AG04450 (cell line): ENCODE measurements around the gene PRKN. TPM values are rescaled to one million over a fixed set of nuclear protein-coding genes. Genes with fewer than 3 reads are reported as not detected.

ENCODE experiments used
- CTCF ChIA-PET: fragments of 300-600, 350-600 bp; formaldehyde crosslinking; extraction: SDS; loops from one replicate; lab custom pipeline; 2022; ENCODE audit warnings: antibody characterized with exemption, inconsistent platforms; lab: Charles Lee
- POLR2A ChIA-PET: fragments of 350-600 bp; formaldehyde crosslinking; extraction: SDS; loops from one replicate; lab custom pipeline; 2021; ENCODE audit warnings: antibody characterized with exemption, inconsistent platforms; lab: Yijun Ruan, JAX
- DNase-seq: peaks from one replicate; pipeline ENCODE4 v3.0.0-alpha.2; 2011; ENCODE audit warnings: low read depth, low spot score
- H3K27ac ChIP-seq: one replicate; pipeline ENCODE4 v1.5.1; 2012; ENCODE audit warnings: low read depth, low read length, control low read depth
- H3K27me3 ChIP-seq: one replicate; pipeline ENCODE4 v1.6.0; 2012; ENCODE audit warnings: low read length; ENCODE audit not compliant: control insufficient read depth, insufficient read depth
- H3K4me3 ChIP-seq: 2 replicates; pipeline ENCODE4 v1.5.1; 2011; ENCODE audit warnings: mild to moderate bottlenecking, low read depth, low read length, control low read depth
- H3K9me3 ChIP-seq: 2 replicates; pipeline ENCODE4 v1.5.1; 2012; ENCODE audit warnings: low read length; ENCODE audit not compliant: control insufficient read depth, insufficient read depth
- polyA plus RNA-seq: library from polyadenylated mRNA; depleted of rRNA; stranded (reverse); fragments of >200 nt; gene quantifications from 2 replicates; pipeline ENCODE4 v1.2.3, GENCODE V29; 2011
- TF ChIP-seq, protein P1 (sequence below): IDR thresholded peaks from 2 replicates; pipeline ENCODE4 v1.5.1; 2011; ENCODE audit warnings: low read depth, low read length, control low read depth, inconsistent platforms

Gene PRKN
- polyA plus RNA-seq, 1 experiment: not detected

DNA sequence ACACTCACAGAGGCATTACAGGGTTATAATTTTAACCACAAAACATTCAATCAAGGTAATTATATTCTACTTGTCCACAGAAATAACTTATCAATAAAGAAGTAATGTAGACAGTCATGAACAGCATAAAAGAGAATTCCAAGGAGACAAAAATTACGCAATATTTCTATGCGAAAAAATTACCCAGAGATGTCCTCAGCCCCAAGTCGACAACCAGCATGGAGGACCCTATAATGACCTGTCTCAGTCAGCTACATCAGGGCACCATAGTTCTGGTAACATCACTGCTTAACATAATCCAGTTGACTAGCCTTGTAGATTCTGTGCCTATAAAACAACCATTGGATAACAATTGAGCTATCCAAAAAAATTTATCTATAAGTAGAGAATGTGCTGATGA lies 579.8 kb downstream of the PRKN start:
- Histone ChIP-seq H3K27ac (no peak overlapping the region), H3K9me3 (peaks cover 4% of the 10 kb centered on the region; the same call in 1 of the 2 replicates), H3K4me3 (no peak overlapping the region), H3K27me3 (no peaks in the 10 kb centered on the region)
- DNase-seq: no peak
- CTCF ChIA-PET: no interaction called here
- POLR2A ChIA-PET: no interaction called here
- TF ChIP-seq, protein P1, sequence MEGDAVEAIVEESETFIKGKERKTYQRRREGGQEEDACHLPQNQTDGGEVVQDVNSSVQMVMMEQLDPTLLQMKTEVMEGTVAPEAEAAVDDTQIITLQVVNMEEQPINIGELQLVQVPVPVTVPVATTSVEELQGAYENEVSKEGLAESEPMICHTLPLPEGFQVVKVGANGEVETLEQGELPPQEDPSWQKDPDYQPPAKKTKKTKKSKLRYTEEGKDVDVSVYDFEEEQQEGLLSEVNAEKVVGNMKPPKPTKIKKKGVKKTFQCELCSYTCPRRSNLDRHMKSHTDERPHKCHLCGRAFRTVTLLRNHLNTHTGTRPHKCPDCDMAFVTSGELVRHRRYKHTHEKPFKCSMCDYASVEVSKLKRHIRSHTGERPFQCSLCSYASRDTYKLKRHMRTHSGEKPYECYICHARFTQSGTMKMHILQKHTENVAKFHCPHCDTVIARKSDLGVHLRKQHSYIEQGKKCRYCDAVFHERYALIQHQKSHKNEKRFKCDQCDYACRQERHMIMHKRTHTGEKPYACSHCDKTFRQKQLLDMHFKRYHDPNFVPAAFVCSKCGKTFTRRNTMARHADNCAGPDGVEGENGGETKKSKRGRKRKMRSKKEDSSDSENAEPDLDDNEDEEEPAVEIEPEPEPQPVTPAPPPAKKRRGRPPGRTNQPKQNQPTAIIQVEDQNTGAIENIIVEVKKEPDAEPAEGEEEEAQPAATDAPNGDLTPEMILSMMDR: no peak

DNA sequence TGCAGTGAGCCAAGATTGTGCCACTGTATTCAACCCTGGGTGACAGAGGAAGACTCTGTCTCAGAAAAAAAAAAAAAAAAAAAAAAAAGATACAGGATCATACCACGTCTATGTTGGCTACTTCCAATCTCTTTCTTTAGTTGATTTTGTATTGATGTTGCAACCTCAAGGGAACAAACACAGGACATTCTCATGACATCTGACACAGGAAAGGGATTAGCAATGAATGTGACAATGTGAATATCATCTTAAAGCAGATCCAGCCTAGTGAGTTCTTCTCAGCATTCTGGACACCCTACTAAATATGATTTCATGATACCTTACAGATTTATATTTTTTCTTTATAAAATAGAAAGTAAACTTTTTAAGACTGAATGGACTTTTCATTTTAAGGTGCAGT lies 580.3 kb downstream of the PRKN start:
- ChIA-PET CTCF (no interaction called here), POLR2A (no interaction called here)
- no peak for DNase-seq
- Histone ChIP-seq H3K4me3 (no peak overlapping the region), H3K27me3 (no peaks in the 10 kb centered on the region), H3K27ac (no peak overlapping the region), H3K9me3 (peaks cover 4% of the 10 kb centered on the region; the same call in 1 of the 2 replicates)
- TF ChIP-seq, protein P1: no peak

DNA sequence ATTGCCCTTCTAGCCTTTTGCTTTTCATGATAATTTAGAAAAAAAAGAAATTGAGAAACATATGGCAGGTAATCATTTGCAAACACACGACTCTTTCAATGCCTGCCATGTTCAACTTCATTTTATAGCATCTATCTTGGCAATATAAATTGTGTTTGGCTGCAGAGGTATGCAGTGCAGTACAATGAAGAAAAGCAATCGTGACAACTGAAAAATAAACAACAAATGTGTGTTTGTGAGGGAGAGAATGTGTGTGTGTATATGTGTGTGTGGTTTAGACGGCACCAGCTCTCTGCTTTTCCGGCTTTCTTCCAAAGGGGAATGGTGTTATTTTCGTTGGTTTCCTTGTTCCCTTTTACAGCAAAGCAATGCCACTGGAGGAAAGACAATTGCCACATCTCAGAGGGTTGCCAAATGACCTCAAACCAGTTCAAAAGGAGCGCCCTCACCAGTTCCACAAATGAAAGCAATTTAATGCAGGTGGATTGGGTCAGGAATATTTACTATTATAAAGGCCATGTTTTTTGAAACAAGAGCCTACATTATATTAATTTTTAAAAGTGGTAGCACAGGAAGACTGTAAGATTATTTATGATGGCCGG lies 587.2 kb downstream of the PRKN start:
- Histone ChIP-seq H3K27me3 (no peaks in the 10 kb centered on the region), H3K9me3 (peaks cover 7% of the 10 kb centered on the region), H3K27ac (no peak overlapping the region), H3K4me3 (no peak overlapping the region)
- TF ChIP-seq, protein P1: no peak
- ChIA-PET CTCF (no interaction called here), POLR2A (no interaction called here)
- no peak for DNase-seq

DNA sequence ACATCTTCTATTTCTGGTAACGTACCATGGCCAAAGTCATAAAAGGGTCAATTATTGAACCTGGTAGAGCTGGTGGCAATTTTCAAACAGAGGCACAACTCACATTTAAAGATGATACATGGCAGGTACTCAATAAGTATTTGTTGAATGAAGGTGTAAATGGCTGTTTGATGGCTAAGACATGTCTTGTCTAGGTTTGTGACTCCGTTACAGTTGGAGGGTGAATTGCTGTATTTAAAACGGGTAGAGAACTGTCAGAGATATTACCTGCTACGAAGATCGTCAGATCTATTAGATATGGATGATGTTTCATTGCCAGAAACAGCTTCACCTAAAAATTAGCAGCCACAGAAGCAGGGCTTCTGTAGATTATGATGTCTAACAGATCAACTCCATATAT lies 601.9 kb downstream of the PRKN start:
- CTCF ChIA-PET: no interaction called here
- Histone ChIP-seq H3K27me3 (no peaks in the 10 kb centered on the region), H3K27ac (no peak overlapping the region), H3K9me3 (peaks cover 4% of the 10 kb centered on the region; the same call in 1 of the 2 replicates), H3K4me3 (no peak overlapping the region)
- no peak for DNase-seq
- POLR2A ChIA-PET: no interaction called here
- TF ChIP-seq, protein P1: no peak

DNA sequence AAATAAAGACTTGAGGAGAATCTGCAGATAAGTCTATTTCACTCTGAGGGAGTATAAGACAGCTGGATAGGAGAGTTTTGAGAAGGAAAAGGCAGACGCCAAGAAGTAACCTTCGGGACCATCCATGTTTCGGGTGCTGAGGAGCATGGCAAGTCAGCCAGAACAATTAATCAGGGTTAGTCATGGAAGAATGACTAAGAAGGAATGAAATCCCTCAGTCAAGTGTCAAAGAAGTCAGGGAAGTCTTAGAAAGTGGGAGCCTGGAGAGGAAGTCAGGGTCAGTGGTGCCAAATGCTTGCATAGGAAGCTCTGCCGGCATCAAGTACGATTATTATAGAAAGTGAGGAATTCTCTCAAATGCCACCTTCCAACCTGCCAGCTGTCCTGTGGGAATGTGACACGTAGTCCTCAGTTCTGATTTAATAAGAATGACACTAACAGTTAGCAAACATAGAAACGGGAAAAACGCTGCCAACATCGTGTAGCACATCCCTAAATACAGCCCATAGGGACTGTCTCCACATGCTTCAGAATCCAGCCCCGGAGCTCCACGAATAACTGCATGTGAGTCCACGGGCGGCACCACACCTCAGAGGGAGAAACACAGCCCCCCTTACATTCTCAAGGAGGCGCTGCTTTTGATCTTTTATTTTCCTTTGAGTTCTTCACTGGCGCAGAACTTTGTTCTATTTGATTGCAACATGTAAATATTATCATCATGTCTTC lies 602.7 kb downstream of the PRKN start:
- Histone ChIP-seq H3K4me3 (no peak overlapping the region), H3K27ac (no peak overlapping the region), H3K9me3 (peaks cover 4% of the 10 kb centered on the region; the same call in 1 of the 2 replicates), H3K27me3 (no peaks in the 10 kb centered on the region)
- TF ChIP-seq, protein P1: no peak
- POLR2A ChIA-PET: no interaction called here
- no peak for DNase-seq
- CTCF ChIA-PET: no interaction called here
